ENCODE measurements around the gene MGAT4C. TPM values are rescaled to one million over a fixed set of nuclear protein-coding genes. Genes with fewer than 3 reads are reported as not detected.

MGAT4C gene
- polyA plus RNA-seq, 1 of the 3 experiments (the other 2 are of a cell fraction): 0.07 TPM

- no peak overlapping the region for H3K9ac ChIP-seq
- TF ChIP-seq, protein P1, sequence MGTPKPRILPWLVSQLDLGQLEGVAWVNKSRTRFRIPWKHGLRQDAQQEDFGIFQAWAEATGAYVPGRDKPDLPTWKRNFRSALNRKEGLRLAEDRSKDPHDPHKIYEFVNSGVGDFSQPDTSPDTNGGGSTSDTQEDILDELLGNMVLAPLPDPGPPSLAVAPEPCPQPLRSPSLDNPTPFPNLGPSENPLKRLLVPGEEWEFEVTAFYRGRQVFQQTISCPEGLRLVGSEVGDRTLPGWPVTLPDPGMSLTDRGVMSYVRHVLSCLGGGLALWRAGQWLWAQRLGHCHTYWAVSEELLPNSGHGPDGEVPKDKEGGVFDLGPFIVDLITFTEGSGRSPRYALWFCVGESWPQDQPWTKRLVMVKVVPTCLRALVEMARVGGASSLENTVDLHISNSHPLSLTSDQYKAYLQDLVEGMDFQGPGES (IDR thresholded peaks at IDR 0.05; ENCODE audit: low read depth, low read length): no peak
- TF ChIP-seq ZBTB33 (IDR thresholded peaks at IDR 0.05; ENCODE audit: borderline replicate concordance, low read depth) (no peak), NRF1 (IDR thresholded peaks at IDR 0.05; ENCODE audit: low read depth, low read length) (no peak), GATA2 (CRISPR knock-in tag; IDR thresholded peaks at IDR 0.05) (no peak), FOXM1 (IDR thresholded peaks at IDR 0.05; ENCODE audit: low read depth) (no peak), MEF2A (IDR thresholded peaks at IDR 0.05; ENCODE audit: borderline replicate concordance, low read depth) (no peak), RCOR1 (IDR thresholded peaks at IDR 0.05; ENCODE audit: low read length) (no peak)
- H3F3A ChIP-seq (replicated peaks; ENCODE audit: insufficient read depth): no peaks in the 10 kb centered on the region
- H3K9me3 ChIP-seq: no peaks in the 10 kb centered on the region
- ChIA-PET CTCF (no interaction called here), POLR2A (no interaction called here)
- H3K4me2 ChIP-seq: no peak overlapping the region
- WGBS (ENCODE audit: low lambda C conversion rate): 60% methylated on average over 2 of the region's 2 CpGs
- H4K20me1 ChIP-seq (ENCODE audit: insufficient read depth): no peaks in the 10 kb centered on the region
- H3K27me3 ChIP-seq (ENCODE audit: insufficient read depth): no peaks in the 10 kb centered on the region
- no peaks in the 10 kb centered on the region for H3K36me3 ChIP-seq (replicated peaks in 1 of 2; ENCODE audit: control insufficient read depth in 1 of 2, insufficient read depth in 2 of 2, low read length in 1 of 2)
- no peaks in the 10 kb centered on the region for H3K79me2 ChIP-seq (ENCODE audit: insufficient read depth)
- no peaks in the 10 kb centered on the region for H3K9me2 ChIP-seq
- H3K4me1 ChIP-seq (ENCODE audit: control insufficient read depth in 1 of 2, insufficient read depth in 2 of 2, low read depth in 1 of 2, low read length in 1 of 2): no peaks in the 10 kb centered on the region
- H3K27ac ChIP-seq (ENCODE audit: low read depth in 2 of 2, low read length in 1 of 2): no peak overlapping the region
- H3K4me3 ChIP-seq (ENCODE audit: low read depth in 2 of 2, low read length in 1 of 2): no peak overlapping the region
- H2AFZ ChIP-seq (ENCODE audit: low read depth): no peak overlapping the region
- no peak for DNase-seq
Measured at GRCh38 chr12:86172913-86173443, 83.2 kb downstream of the MGAT4C start.

DNA sequence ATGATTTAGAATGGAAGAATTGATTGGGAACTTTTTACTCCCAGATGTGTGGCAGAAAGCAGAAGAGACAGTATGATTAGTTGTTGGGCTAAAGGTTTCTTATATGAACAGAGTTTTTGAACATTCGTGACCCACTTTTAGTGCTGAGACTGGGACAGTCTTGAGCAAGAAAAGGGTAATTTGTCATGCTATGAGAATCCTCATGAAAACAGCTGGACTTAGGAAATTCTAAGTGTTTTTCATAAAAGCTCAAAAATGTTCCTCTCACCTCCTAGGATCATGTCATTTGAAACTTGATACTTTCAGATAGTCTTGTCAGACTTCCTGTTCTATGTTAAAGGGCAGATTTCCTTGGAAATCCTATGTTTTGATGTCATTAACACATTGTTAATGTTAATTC, 86.1 kb downstream of the MGAT4C start:
- POLR2A ChIA-PET: no interaction called here
- Histone ChIP-seq H3K27me3 (ENCODE audit: insufficient read depth) (no peaks in the 10 kb centered on the region), H3K9ac (no peak overlapping the region), H3K79me2 (ENCODE audit: insufficient read depth) (no peaks in the 10 kb centered on the region), H2AFZ (ENCODE audit: low read depth) (no peak overlapping the region), H4K20me1 (ENCODE audit: insufficient read depth) (no peaks in the 10 kb centered on the region), H3K9me3 (no peaks in the 10 kb centered on the region; the same call in 1 of the 2 replicates), H3K4me2 (no peak overlapping the region), H3K27ac (ENCODE audit: low read depth in 2 of 2, low read length in 1 of 2) (no peak overlapping the region), H3K36me3 (replicated peaks in 1 of 2; ENCODE audit: control insufficient read depth in 1 of 2, insufficient read depth in 2 of 2, low read length in 1 of 2) (no peaks in the 10 kb centered on the region), H3K4me1 (ENCODE audit: control insufficient read depth in 1 of 2, insufficient read depth in 2 of 2, low read depth in 1 of 2, low read length in 1 of 2) (no peaks in the 10 kb centered on the region), H3K9me2 (no peaks in the 10 kb centered on the region), H3K4me3 (ENCODE audit: low read depth in 2 of 2, low read length in 1 of 2) (no peak overlapping the region), H3F3A (replicated peaks; ENCODE audit: insufficient read depth) (no peaks in the 10 kb centered on the region)
- WGBS (ENCODE audit: low lambda C conversion rate): 95% methylated on average over 1 of the region's 1 CpG
- CTCF ChIA-PET: interaction anchor here (0.6 kb wide), 1 partner anchor 776 kb away, joined by 3 read pairs; no protein-coding TSS in a partner anchor
- no peak for TF ChIP-seq NFIC (IDR thresholded peaks at IDR 0.05; ENCODE audit: borderline replicate concordance)
- no peak for TF ChIP-seq TAF1 (IDR thresholded peaks at IDR 0.05; ENCODE audit: borderline replicate concordance, low read depth, low read length)
- TF ChIP-seq SIN3A (IDR thresholded peaks at IDR 0.05; ENCODE audit: borderline replicate concordance, low read depth, low read length): no peak
- no peak for TF ChIP-seq GABPA (IDR thresholded peaks at IDR 0.05; ENCODE audit: low read depth)
- no peak for TF ChIP-seq GATA2 (CRISPR knock-in tag; IDR thresholded peaks at IDR 0.05)
- TF ChIP-seq, protein P2, sequence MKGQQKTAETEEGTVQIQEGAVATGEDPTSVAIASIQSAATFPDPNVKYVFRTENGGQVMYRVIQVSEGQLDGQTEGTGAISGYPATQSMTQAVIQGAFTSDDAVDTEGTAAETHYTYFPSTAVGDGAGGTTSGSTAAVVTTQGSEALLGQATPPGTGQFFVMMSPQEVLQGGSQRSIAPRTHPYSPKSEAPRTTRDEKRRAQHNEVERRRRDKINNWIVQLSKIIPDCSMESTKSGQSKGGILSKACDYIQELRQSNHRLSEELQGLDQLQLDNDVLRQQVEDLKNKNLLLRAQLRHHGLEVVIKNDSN (IDR thresholded peaks at IDR 0.05; ENCODE audit: borderline replicate concordance, low read depth): no peak
- DNase-seq: no peak
